PC-3 (cell line): Measurements from ENCODE around the gene EXOC4. TPM values are rescaled to one million over a fixed set of nuclear protein-coding genes. Genes with fewer than 3 reads are reported as not detected.

Experiments
- ATAC-seq: fragments of 200-7000 bp; cut with Tn5 transposase; 2 replicates; pipeline ENCODE4 v1.9.1; 2020; ENCODE audit warnings: mild to moderate bottlenecking, moderate library complexity
- BruUV-seq: library from RNA; stranded (reverse); fragments of 400-500 nt; replicated peaks from 2 replicates; lab custom pipeline; 2021; lab: Mats Ljungman, UMichigan
- CTCF ChIA-PET: fragments of 300-600 bp; sonication (Branson Sonifier 250); formaldehyde crosslinking; loops from one replicate; lab custom pipeline; 2022; ENCODE audit warnings: antibody characterized with exemption; lab: Charles Lee
- POLR2A ChIA-PET: fragments of 300-600 bp; sonication (Branson Sonifier 250); formaldehyde crosslinking; loops from one replicate; lab custom pipeline; 2022; ENCODE audit warnings: antibody characterized with exemption; ENCODE audit not compliant: unreplicated experiment; lab: Charles Lee
- DNase-seq: peaks from one replicate; pipeline ENCODE4 v3.0.0-alpha.2; 2015
- H2AFZ ChIP-seq: fragments of 300-600 bp; sonication (generic); 2 replicates; pipeline ENCODE4 v1.6.0; 2016; ENCODE audit warnings: antibody characterized with exemption, low read length
- H3F3A ChIP-seq: fragments of 300-600 bp; sonication (generic); one replicate; pipeline ENCODE4 v1.6.0; 2017; ENCODE audit warnings: antibody characterized with exemption, low read length, control low read depth, mild to moderate bottlenecking; ENCODE audit not compliant: unreplicated experiment
- H3K27ac ChIP-seq: fragments of 300-600 bp; sonication (generic); 2 replicates; pipeline ENCODE4 v1.5.1; 2016; ENCODE audit warnings: mild to moderate bottlenecking, low read length
- H3K27me3 ChIP-seq: fragments of 300-600 bp; sonication (generic); 2 replicates; pipeline ENCODE4 v1.6.1; 2016; ENCODE audit warnings: low read length, mixed read lengths
- H3K36me3 ChIP-seq: fragments of 300-600 bp; sonication (generic); 2 replicates; pipeline ENCODE4 v1.6.1; 2016; ENCODE audit warnings: low read depth, mixed run types, low read length, mixed read lengths
- H3K4me1 ChIP-seq: fragments of 300-600 bp; sonication (generic); 2 replicates; pipeline ENCODE4 v1.5.1; 2016; ENCODE audit warnings: low read length; ENCODE audit not compliant: insufficient read depth
- H3K4me2 ChIP-seq: fragments of 300-600 bp; sonication (generic); 2 replicates; pipeline ENCODE4 v1.6.0; 2016; ENCODE audit warnings: low read length
- H3K4me3 ChIP-seq: fragments of 300-600 bp; sonication (generic); 2 replicates; pipeline ENCODE4 v1.5.1; 2016; ENCODE audit warnings: mild to moderate bottlenecking, low read length, mixed read lengths
- H3K79me2 ChIP-seq: fragments of 300-600 bp; sonication (generic); 2 replicates; pipeline ENCODE4 v1.6.1; 2017; ENCODE audit warnings: low read length, mixed read lengths
- H3K9ac ChIP-seq: fragments of 300-600 bp; sonication (generic); 2 replicates; pipeline ENCODE4 v1.6.0; 2016; ENCODE audit warnings: mild to moderate bottlenecking, low read length
- H3K9me2 ChIP-seq: fragments of 300-600 bp; sonication (generic); replicated peaks from 2 replicates; pipeline ENCODE4 v1.6.1; 2016; ENCODE audit warnings: mixed run types, low read length, mixed read lengths
- H3K9me3 ChIP-seq: fragments of 300-600 bp; sonication (generic); 2 replicates; pipeline ENCODE4 v1.6.1; 2016; ENCODE audit warnings: low read length, mixed read lengths
- H4K20me1 ChIP-seq: fragments of 300-600 bp; sonication (generic); 2 replicates; pipeline ENCODE4 v1.6.1; 2016; ENCODE audit warnings: low read length, mixed read lengths
- EZH2 ChIP-seq: fragments of 300-600 bp; sonication (generic); IDR thresholded peaks from one replicate; pipeline ENCODE4 v1.6.1; 2017; ENCODE audit warnings: antibody characterized with exemption, mild to moderate bottlenecking, low read length; ENCODE audit not compliant: unreplicated experiment
- EZH2phosphoT487 ChIP-seq: fragments of 300-600 bp; sonication (generic); IDR thresholded peaks from 2 replicates; pipeline ENCODE4 v1.6.1; 2018; ENCODE audit warnings: mild to moderate bottlenecking, antibody characterized with exemption, low read length, borderline replicate concordance
- intact Hi-C: fragments of 100-400 bp; cut with micrococcal nuclease; formaldehyde crosslinking; loops from 2 replicates; pipeline ENCODE4 v1.9.0; 2023
- total RNA-seq: library from RNA; depleted of rRNA; stranded (reverse); fragments of >200 nt; gene quantifications from 2 replicates; pipeline ENCODE4 v1.2.3, GENCODE V29; 2014
- TF ChIP-seq, protein P1 (sequence below): fragments of 300-600 bp; sonication (generic); conservative IDR thresholded peaks from 2 replicates; pipeline ENCODE4 v1.5.1; 2017; ENCODE audit warnings: antibody characterized with exemption, low read depth, mild to moderate bottlenecking, low read length

Gene EXOC4
- total RNA-seq, 1 experiment from 2014 or later: 43.5 TPM

- ATAC-seq (no peak), DNase-seq (no peak)
- intact Hi-C loops: loop anchor here (10.0 kb wide), 1 partner anchor 157 kb away; no protein-coding TSS in a partner anchor
- H3F3A ChIP-seq: no peaks in the 10 kb centered on the region
- TF ChIP-seq, protein P1, sequence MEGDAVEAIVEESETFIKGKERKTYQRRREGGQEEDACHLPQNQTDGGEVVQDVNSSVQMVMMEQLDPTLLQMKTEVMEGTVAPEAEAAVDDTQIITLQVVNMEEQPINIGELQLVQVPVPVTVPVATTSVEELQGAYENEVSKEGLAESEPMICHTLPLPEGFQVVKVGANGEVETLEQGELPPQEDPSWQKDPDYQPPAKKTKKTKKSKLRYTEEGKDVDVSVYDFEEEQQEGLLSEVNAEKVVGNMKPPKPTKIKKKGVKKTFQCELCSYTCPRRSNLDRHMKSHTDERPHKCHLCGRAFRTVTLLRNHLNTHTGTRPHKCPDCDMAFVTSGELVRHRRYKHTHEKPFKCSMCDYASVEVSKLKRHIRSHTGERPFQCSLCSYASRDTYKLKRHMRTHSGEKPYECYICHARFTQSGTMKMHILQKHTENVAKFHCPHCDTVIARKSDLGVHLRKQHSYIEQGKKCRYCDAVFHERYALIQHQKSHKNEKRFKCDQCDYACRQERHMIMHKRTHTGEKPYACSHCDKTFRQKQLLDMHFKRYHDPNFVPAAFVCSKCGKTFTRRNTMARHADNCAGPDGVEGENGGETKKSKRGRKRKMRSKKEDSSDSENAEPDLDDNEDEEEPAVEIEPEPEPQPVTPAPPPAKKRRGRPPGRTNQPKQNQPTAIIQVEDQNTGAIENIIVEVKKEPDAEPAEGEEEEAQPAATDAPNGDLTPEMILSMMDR: no peak
- TF ChIP-seq EZH2phosphoT487 (no peak), EZH2 (no peak)
- no peak overlapping the region for H3K27ac ChIP-seq
- H3K36me3 ChIP-seq: no peaks in the 10 kb centered on the region
- no peak overlapping the region for H3K9ac ChIP-seq
- no peaks in the 10 kb centered on the region for H3K9me3 ChIP-seq
- H3K4me2 ChIP-seq: no peak overlapping the region
- no peak overlapping the region for H2AFZ ChIP-seq
- no TSS peak for BruUV-seq
- CTCF ChIA-PET: no interaction called here
- H3K4me1 ChIP-seq: 0 out of 2 replicates have a peak, but pooled peaks cover 5% of the 10 kb centered on the region
- POLR2A ChIA-PET: no interaction called here
- H3K79me2 ChIP-seq: no peaks in the 10 kb centered on the region
- H3K9me2 ChIP-seq: no peaks in the 10 kb centered on the region
- no peaks in the 10 kb centered on the region for H4K20me1 ChIP-seq
- H3K27me3 ChIP-seq: no peaks in the 10 kb centered on the region
- no peak overlapping the region for H3K4me3 ChIP-seq
These were observed 444.7 kb downstream of the EXOC4 start for GRCh38 chr7:133697585-133697984.

- H3K4me1 ChIP-seq: 0 out of 2 replicates have a peak, but pooled peaks cover 5% of the 10 kb centered on the region
- H3K4me2 ChIP-seq: no peak overlapping the region
- CTCF ChIA-PET: no interaction called here
- H3F3A ChIP-seq: no peaks in the 10 kb centered on the region
- H3K9me3 ChIP-seq: no peaks in the 10 kb centered on the region
- no peaks in the 10 kb centered on the region for H3K9me2 ChIP-seq
- H3K79me2 ChIP-seq: no peaks in the 10 kb centered on the region
- H3K27ac ChIP-seq: no peak overlapping the region
- H2AFZ ChIP-seq: no peak overlapping the region
- H4K20me1 ChIP-seq: no peaks in the 10 kb centered on the region
- no TSS peak for BruUV-seq
- H3K9ac ChIP-seq: no peak overlapping the region
- DNase-seq: no peak
- intact Hi-C loops: loop anchor here (10.0 kb wide), 1 partner anchor 157 kb away; no protein-coding TSS in a partner anchor
- ATAC-seq: no peak
- POLR2A ChIA-PET: no interaction called here
- H3K36me3 ChIP-seq: no peaks in the 10 kb centered on the region
- TF ChIP-seq EZH2: no peak
- TF ChIP-seq, protein P1: no peak
- no peak for TF ChIP-seq EZH2phosphoT487
- no peak overlapping the region for H3K4me3 ChIP-seq
- no peaks in the 10 kb centered on the region for H3K27me3 ChIP-seq
These were observed 445.2 kb downstream of the EXOC4 start for GRCh38 chr7:133698127-133698526.

DNA sequence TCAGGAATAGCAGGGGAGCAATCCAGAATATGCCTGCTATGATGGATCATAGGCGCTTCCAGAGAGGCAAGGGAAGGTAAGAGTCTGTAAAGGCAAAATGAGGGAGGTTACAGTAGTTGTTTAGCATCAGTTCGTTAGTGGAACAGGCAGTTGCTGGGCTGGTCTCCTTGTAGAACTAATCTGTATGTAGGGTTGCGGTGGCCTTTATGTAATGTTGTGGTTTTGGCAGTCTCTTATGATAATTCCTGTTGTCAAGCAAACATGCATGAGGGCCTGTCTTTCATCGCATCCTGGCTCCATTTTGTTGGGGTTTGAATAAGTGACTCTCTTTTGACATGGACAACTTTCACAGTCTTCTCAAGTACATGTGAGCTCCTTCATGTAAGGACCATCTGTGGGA lies 446.5 kb downstream of the EXOC4 start:
- BruUV-seq: no TSS peak

More for the DNA sequence above, 446.5 kb downstream of the EXOC4 start:
- no peaks in the 10 kb centered on the region for H3K27me3 ChIP-seq
- no peak overlapping the region for H3K4me2 ChIP-seq
- H3F3A ChIP-seq: no peaks in the 10 kb centered on the region
- H4K20me1 ChIP-seq: no peaks in the 10 kb centered on the region
- no peaks in the 10 kb centered on the region for H3K36me3 ChIP-seq
- no peak overlapping the region for H3K9ac ChIP-seq
- POLR2A ChIA-PET: no interaction called here
- intact Hi-C loops: loop anchor here (10.0 kb wide), 1 partner anchor 155 kb away; no protein-coding TSS in a partner anchor
- TF ChIP-seq EZH2 (no peak), EZH2phosphoT487 (no peak)
- TF ChIP-seq, protein P1: no peak
- CTCF ChIA-PET: no interaction called here
- H3K27ac ChIP-seq: no peak overlapping the region
- peaks cover 9% of the 10 kb centered on the region for H3K4me1 ChIP-seq
- no peak overlapping the region for H2AFZ ChIP-seq
- ATAC-seq (no peak), DNase-seq (no peak)
- H3K4me3 ChIP-seq: no peak overlapping the region
- H3K9me3 ChIP-seq: no peaks in the 10 kb centered on the region
- H3K79me2 ChIP-seq: no peaks in the 10 kb centered on the region
- no peaks in the 10 kb centered on the region for H3K9me2 ChIP-seq
